Left colon (tissue), 2 donors: ENCODE data around the gene AMZ1. TPM values are rescaled to one million over a fixed set of nuclear protein-coding genes. Genes with fewer than 3 reads are reported as not detected.
A peak's percentile ranks its signal among the peaks of the same experiment; 100 is the strongest.
"Not testable (repeated sequence)": the region's sequence is repeated elsewhere in the genome, so short reads cannot be mapped to it uniquely, and the experiment has no call there.

Experiments
- ATAC-seq: fragments of 200-7000 bp; cut with Tn5 transposase; one replicate; pipeline ENCODE4 v1.9.1; 2020; ENCODE audit warnings: mild to moderate bottlenecking, moderate library complexity
- DNase-seq, 2 donors: peaks; one replicate each; pipeline ENCODE4 v3.0.0-alpha.2; 2020
- intact Hi-C, 2 donors: fragments of 100-400 bp; cut with DNase I in 1 of 2; cut with micrococcal nuclease in 1 of 2; formaldehyde crosslinking; loops; one replicate each; pipeline versions ENCODE4 v1.11.2 to v1.14.0; 2022; cut with DNase I, micrococcal nuclease
- total RNA-seq, 2 donors: library from RNA; stranded (reverse); fragmentation: NEBNext Ultra II Directional; extraction: Animal tissue kit (Norgen Biotek cat#: 25700); gene quantifications; one replicate each; pipeline ENCODE4 v1.2.1, GENCODE V29; 2021
- donor health status: DM: no; HTN: no; CAD: no.
- donor health status: DM: yes; HTN: yes; CAD: no.

AMZ1 gene
- total RNA-seq, 2 donors from 2014 or later = 0.28 TPM; not detected in 1

DNA sequence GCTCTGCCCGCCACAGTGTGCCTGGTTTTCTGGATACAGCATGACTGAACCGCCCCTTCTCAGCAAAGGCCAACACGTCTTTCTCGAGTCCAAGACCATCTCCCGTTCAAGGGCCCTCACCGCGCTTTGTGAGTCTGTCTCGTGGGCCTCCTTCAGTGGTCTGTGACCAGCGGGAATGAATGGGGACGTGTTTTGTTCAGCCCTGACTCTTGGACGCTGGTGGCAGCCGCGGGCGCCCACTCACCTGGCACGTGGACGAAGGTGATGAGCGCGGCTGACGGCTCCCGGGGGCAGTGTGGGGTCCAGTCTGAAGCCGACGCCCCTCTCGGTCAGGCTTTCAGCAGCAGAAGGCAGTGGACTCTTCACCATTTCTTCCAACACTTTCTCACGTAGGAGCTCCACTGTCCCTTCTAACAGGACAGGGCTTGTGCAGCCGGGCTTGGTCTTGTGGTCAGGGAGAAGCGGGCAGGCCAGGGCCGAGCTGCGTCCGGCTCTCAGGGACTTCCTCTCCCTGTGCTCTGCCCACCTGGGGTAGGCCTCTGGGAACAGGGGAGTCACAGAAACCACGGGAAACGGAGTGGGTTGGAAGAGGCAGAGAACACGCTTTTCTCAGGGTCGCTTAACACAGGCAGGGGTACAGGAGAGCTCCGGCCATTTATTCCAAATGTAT, 30.4 kb downstream of the AMZ1 start:
- intact Hi-C loops = no loop called here
- DNase-seq = no peak

DNA sequence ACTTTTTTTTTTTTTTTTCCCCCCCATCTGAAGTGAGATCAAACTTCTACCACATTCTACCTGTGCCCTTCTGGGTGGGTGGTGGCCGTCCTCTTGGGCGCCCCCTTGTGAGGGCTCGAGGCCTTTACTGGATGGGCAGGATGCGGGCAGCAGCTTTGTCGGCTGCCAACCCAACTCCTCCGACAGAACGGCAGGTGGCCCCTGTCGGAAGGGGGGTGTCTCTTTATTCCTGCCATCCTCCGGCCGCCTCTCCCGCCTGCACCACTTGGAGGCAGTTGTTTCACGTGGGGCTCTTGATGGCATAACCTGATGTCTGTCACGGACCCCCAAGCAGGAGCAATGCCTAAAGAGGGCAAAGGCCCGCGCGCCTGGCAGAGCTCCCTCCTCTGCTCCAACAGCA, 31.0 kb downstream of the AMZ1 start:
- intact Hi-C loops = no loop called here
- peak in 1 of 2 donors; percentile 55 for DNase-seq

More for the DNA sequence above, 30.4 kb downstream of the AMZ1 start:
- no peak for ATAC-seq

DNA sequence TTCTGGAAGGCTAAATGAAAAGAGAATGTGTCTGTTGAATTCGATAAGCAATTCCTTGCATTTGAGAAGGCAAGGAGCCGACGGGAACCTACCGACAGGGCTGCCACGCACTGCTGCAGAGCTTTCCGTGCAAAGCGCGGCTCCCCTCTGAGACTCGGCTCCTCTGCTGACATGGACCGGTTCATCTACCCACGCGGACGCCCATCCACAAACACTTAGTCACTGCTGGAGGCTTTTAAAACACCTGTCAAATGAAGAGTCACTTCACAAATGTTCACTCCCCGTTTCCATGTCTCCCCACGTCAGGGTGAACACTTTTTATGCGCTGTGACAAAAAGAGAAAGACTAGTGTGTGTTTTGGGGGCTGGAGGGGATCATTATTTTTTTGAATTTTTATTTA, 32.0 kb downstream of the AMZ1 start:
- DNase-seq (no peak), ATAC-seq (no peak)
- intact Hi-C loops = no loop called here

More for the DNA sequence above, 31.0 kb downstream of the AMZ1 start:
- ATAC-seq = no peak

DNA sequence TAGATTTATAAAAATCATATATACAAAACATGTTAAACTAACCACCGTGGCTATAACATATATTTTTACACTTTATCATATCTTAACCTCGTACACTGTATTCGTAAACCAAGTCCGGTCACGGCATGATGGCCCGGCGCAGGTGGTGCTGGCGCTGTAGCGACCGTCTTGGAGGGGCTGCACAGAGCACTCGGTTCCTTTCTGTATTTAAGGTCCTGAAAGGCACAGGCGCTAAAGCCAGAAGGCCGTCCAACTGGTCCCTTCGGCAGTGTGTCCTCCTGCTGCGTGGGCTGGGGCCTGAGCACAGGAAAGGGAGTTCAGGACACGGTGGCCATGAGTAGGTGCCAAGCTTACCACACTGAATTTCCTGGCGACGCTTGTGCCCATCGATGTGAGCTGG, 33.8 kb downstream of the AMZ1 start:
- ATAC-seq (no peak), DNase-seq (no peak)
- intact Hi-C loops = no loop called here

DNA sequence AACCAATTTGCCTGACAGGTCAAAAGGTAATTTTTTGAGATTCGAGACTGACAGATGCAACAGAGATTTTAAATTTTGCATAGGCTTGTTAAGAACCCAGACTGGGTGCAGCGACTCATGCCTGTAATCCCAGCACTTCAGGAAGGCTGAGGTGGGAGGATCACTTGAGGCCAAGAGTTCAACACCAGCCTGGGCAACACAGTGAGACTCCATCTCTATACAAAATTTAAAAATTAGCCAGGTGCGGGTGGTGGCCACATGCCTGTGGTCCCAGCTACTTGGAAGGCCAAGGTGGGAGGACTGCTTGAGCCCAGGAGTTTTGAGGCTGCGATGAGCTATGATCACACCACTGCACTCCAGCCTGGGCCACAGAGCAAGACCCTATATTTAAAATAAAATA, 34.6 kb downstream of the AMZ1 start:
- DNase-seq = peak in 1 of 2 donors; percentile 1
- ATAC-seq = no peak
- intact Hi-C loops = no loop called here

DNA sequence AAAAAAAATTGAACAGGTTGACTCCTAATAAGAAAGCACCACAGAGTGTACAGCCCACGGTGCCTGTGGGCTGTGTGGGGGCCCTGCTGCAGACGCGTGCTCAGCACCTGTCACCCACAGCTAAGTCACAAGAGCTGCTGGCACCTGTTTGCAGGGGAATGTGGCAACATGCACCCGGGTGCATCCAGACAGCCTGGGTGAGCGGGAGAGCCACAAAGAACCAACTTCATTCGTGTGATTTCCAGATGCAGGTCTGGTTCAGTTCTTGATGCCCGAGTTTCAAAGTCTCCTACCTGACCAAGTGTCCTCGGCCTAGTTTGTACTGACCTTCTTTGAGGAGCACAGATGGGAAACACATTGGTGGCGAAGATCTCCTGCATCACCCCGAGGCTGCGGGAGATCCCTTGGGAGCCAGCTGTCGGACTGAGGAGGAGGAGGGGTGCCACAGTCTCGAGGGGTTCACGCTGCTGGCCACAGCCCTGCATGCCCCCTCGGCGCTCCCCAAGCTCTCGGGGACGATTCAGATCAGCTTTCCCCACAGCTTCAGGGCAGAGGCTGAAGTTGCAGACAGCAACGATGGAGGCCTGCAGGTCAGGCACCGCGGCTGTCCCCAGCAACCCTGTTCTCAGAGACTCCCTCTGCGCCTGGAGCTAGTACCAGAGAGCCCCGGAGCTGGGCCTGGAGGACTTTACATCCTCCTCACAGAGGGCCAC, 35.3 kb downstream of the AMZ1 start:
- ATAC-seq (no peak), DNase-seq (peak; percentile 3 to 21)
- intact Hi-C loops = no loop called here

DNA sequence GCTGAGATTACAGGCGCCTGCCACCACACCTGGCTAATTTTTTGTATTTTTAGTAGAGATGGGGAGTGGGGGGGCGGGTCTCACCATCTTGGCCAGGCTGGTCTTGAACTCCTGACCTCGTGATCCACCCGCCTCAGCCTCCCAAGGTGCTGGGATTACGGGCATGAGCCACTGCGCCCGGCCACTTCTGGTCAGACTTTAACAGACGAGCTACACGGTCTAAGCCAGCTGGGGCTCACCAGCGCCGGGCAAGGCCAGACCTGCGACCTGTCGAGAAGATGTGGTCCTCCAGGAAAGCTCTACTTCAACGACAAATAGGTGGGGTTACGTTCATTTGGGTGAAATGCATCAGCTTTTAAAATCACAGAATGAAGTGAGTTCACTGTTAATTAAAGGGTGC, 36.0 kb downstream of the AMZ1 start:
- intact Hi-C loops, ATAC-seq: not testable (repeated sequence)
- peak; percentile 1 to 9 for DNase-seq

DNA sequence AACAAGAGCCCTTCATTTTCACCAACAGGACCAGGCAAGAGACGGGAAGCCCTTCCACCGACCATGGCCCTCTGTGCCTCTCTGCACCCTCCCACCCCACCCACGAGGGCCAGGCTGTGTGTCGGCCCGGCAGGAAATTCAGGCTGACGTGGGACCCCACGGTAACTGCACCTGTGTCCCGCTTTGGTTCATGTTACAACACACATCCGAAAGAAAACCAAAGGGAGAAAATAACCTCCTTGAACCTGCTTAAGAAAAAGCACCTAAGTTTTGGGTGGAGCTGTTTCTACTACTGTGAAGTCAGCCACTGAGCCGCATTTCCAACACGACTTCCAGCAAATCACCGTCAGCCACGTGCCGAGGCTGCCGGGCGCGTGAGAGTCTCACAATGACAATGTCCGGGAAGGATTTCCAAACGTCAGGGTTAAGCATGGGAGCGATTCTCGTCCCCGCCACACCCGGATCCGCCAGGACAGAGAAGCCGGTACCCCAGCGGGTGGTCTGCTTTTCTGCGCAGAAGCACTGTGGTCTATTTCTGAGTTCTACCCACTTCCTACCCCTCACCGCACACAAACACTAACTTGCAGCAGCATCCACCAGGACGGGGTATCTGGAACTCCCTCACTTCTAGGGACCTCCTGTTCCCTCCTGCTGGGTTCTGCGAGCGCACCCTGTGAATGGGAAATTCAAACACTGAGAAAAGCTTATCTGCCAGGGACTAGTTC, 36.6 kb downstream of the AMZ1 start:
- DNase-seq = peak; percentile 3 to 14

DNA sequence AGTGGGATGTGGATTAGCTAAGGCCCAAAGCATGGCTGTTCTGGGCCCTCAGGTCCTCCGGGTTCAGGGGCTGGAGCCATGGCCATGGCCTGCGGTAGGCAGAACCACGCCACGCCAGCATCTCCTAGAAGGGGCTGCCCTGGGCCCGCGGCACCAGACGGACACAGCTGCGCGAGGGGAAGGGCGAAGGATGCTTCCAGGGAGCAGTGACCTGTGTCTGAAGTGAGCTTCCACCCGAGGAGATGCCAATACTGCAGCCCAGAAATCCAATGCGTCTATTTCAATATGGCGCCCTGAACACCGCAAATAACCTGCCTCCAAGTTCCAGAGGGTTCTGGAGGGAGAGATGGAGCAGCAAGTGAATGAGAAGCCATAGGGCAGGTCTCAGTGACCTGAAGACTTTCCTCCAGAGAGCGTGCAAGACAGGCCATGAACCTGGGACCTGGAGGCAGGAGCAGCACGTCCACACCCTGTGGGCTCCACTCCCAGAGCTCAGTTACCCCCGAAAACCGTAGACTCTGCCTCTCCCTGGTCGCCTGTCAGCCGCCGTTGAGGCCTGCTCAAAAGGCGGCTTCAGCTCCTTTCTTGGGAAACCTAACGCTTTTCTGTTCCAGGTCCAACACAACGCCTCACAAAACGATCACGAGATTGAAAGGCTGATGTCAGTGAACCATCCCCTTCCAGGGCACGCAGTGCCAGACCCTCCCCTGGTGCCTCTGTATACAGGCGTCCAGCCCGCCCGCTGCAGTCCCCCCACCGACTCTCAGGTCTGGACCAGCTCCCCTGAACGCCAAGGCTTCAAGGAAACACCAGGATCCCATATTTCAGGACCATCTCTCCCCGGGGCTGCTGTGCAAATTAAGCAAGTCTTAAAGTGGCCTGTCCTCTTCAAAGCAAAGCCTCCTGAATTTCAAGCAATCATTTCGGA, 37.4 kb downstream of the AMZ1 start:
- intact Hi-C loops = no loop called here
- peak; percentile 1 to 20 for DNase-seq

More for the DNA sequence above, 36.6 kb downstream of the AMZ1 start:
- ATAC-seq = no peak
- intact Hi-C loops = no loop called here

DNA sequence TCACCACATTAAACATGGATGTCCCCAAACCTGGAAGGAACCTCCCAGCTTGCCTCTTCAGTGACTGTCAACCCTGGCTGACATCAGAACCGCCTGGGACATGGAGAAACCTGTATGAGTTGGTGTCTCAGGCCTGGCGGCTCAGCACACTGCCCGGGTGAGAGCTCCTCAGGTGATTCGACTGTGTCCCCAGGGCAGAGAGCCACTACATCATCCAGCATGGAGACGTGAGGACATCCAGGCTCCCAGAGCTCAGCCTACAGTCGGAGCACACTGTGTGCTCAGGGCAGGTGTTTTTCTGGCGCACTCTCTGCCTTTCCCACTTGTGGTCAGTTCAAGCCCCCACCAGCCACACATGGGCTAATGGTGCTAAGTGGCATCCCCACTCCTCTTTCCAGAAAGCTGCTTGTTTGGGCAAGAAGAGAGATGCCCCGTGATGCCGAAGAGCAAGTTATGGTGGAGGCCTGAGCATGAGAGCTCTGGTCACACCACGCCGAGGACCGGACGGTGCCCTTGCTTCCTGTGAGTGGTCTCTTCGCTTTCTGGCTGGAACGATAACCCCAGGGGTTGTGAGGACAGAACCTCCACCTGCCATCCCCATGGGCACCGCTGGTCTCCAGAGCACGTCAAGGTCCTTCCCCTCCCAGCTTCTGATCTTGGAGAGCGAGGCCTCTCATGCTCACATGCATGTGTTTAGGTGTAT, 38.5 kb downstream of the AMZ1 start:
- peak; percentile 1 to 16 for DNase-seq
- ATAC-seq = no peak
- intact Hi-C loops = no loop called here

More for the DNA sequence above, 37.4 kb downstream of the AMZ1 start:
- no peak for ATAC-seq

DNA sequence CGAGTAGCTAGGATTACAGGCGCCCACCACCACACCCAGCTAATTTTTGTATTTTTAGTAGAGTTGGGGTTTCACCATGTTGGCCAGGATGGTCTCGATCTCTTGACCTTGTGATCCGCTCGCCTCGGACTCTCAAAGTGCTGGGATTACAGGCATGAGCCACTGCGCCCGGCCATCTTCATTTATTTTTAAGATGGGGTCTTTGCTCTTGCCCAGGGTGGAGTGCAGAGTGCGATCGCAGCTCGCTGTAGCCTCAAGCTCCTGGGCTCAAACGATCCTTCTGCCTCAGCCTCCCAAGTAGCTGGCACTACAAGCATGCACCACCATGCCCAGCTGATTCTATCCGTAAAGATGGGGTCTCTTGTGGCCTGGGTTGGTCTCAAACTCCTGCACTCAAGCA, 39.2 kb downstream of the AMZ1 start:
- intact Hi-C loops, ATAC-seq: not testable (repeated sequence)
- peak in 1 of 2 donors; percentile 3 for DNase-seq

DNA sequence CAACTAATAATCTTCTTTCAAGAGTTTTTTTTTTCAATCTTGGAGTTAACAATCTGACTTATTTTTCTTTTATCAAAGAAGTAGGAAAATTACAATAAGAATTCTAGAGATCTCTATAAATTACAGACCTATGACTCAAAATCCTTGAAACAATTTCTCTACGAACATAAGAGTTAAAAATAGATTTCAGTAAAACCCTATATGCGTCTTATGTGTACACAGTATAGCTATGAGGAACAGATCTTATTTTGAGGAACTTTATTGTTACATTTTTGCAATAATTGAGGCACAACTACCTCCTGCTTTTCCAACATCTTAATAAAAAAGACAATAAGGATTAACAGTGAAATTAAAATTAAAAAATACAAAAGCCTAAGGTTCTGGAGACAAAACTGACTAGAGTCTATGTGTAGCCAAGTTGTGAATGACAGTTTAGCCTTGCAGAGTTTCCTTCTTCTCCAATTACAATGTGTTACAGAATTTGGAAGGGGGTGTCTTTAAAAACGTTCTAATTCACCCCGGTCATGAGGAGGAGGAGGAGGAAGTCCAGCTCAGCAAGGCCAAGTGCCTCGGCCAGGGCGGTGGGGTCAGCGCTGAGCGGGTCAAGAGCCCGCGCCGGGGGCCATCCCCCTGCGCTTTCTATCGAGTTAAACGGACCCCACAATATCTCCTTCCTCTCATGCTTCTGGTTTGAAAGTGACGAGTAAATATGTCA, 40.5 kb downstream of the AMZ1 start:
- DNase-seq (peak in 1 of 2 donors; percentile 6), ATAC-seq (no peak)
- intact Hi-C loops = no loop called here

DNA sequence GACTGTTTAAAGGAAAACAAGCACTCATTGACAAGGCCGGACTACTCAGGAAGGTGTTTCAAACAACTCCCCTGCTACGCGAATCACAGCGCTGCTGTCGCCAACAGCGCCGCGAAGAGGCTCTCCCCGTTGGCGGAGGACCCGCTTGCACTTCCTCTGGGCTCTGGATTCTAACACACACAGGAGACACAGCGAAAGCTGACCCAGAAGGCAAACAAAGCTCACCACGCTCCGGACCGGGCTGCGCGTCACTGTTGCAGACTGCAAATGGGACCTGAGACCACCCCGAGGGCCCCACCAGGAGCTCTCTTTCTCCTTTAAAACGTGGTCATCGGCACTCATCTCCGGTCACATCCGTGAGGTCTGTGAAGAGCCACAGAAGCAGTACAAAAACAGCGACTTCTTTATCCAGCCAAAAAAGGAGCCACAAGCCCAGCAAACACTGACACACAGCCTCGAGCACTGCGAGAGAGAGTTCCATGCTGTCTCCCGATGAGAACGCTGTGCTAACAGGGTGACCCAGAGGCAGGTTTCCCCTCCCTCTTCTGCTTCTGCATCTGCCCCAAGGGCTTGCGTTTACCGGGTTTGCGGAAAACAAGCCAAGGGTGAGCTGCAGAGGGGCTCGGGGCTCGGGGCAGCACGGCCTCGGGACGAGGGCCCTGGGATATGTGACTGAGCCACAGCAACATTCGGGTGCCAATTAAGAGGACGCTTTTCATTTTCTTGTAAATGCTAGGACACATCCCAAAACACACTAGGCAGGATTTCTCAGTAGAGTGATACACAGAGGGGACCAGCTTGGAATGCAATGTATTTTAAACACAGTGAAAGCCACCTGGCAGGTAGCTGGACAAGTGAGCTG, 41.3 kb downstream of the AMZ1 start:
- no peak for ATAC-seq
- peak; percentile 27 to 46 for DNase-seq
- intact Hi-C loops = no loop called here

DNA sequence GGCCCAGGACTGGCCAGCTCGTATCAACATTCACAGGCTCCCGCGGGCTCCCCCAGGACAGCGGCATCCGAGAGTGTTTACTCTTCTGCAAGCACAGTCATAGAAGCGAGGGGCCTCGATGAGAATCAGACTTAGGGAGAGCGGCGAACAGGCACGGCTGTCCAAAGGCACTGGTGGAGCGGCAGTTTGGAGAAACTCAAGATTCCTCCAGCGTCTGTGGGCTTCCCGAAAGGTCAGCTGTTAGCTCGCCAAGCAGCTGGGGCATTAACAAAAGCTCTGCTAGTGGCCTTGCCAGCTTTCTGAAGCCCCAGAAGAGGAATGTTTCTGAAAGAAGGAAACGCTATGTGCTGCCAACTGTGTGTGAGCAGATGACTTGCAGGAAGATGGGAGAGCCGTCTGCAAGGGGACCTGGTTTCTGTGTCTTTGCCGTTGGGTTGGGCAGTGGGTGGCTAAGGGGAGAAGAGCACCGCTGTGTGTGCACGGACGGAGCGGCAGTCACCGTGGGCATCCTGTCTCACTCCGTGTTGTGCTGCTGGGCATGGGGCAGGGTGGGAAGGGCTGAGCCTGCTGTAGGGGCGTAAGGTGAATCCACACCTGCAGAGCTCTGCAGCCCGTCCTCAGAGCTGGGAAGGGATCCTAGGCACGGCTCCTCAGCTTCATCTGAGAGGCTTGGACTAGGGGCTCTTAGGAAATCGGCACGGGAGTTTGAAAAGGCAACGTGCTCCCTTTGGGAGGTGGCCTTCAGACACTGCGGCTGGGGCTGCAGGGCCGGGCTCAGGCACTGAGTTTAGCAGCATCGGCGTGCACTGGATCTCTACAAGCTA, 42.1 kb downstream of the AMZ1 start:
- ATAC-seq (no peak), DNase-seq (peak; percentile 18 to 54)
- intact Hi-C loops = no loop called here

DNA sequence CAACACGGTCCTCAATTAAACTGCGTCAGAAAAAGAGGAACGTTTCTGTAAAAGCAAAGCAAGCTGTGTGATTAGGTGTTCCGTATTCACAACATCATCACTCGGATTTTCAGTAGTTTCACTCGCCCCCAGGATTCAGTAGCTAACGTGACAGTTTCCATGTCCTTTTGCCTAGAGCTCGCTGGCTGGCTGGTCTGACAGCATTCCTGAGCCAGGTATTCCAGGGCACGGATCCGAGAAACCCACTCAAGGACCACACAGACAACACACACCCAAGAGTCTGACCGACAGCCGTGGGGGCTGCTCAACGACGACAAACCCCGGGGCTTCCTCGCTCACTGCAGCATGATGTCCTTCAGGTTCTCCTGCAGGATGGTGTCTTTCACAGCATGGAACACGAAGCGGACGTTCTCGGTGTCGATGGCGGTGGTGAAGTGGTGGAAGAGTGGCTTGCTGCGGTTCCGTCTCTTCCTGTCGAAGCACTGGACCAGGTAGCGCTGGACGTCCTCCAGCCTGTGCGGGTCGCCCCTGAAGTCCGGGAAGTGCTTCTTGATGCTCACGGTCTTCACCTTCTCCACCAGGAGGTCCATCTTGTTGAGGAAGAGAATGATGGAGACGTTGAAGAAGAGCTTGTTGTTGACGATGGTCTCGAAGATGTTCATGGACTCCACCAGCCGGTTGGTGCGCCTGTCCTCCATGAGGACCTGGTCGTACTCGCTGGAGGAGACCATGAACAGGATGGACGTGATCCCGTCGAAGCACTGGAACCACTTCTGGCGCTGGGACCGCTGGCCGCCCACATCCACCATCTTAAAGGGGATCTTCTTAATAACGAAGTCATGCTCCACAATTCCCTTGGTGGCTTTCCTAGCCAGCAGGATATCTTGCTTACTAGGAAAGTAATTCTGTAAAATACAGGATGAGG, 43.1 kb downstream of the AMZ1 start:
- no peak for ATAC-seq
- intact Hi-C loops = no loop called here
- peak in 1 of 2 donors; percentile 3 for DNase-seq
